ENCODE data around the gene EIF3K.

The EIF3K gene

GRCh38 chr19:38648769-38649304, 29.8 kb downstream of the EIF3K start (continued):
- no peak for TF ChIP-seq ZBTB26 (tag by site-specific recombination; optimal IDR thresholded peaks at IDR 0.05)
- no peak for TF ChIP-seq ZNF23 (tag by site-specific recombination; IDR thresholded peaks at IDR 0.05; ENCODE audit: borderline replicate concordance)
- TF ChIP-seq ZNF488 (tag by site-specific recombination; IDR thresholded peaks at IDR 0.05): no peak
- TF ChIP-seq ZNF747 (tag by site-specific recombination; IDR thresholded peaks at IDR 0.05): no peak
- peak; percentile 40; the same call in 1 of the 2 replicates for TF ChIP-seq KLF7 (tag by site-specific recombination; IDR thresholded peaks at IDR 0.05; ENCODE audit: borderline replicate concordance)
- peak; percentile 100 for TF ChIP-seq PRDM1 (tag by site-specific recombination; IDR thresholded peaks at IDR 0.05)
- no peak for TF ChIP-seq ZNF626 (tag by site-specific recombination; IDR thresholded peaks at IDR 0.05)
- TF ChIP-seq ZNF704 (tag by site-specific recombination; IDR thresholded peaks at IDR 0.05): no peak
- TF ChIP-seq IKZF3 (tag by site-specific recombination; IDR thresholded peaks at IDR 0.05): peak; percentile 68; the same call in 1 of the 2 replicates
- TF ChIP-seq FEZF1 (tag by site-specific recombination; IDR thresholded peaks at IDR 0.05): no peak
- TF ChIP-seq ZNF571 (tag by site-specific recombination; IDR thresholded peaks at IDR 0.05): no peak
- peak; percentile 97 for TF ChIP-seq ZNF366 (tag by site-specific recombination; conservative IDR thresholded peaks at IDR 0.05)
- 0 out of 2 replicates have a peak, but pooled peaks have one; percentile 22 for TF ChIP-seq ZFP69B (tag by site-specific recombination; IDR thresholded peaks at IDR 0.05)
- TF ChIP-seq ZNF391 (tag by site-specific recombination; IDR thresholded peaks at IDR 0.05; ENCODE audit: borderline replicate concordance, low read depth): no peak; the same call in 1 of the 2 replicates
- no peak for TF ChIP-seq ZNF555 (tag by site-specific recombination; conservative IDR thresholded peaks at IDR 0.05)
- TF ChIP-seq PATZ1 (tag by site-specific recombination; IDR thresholded peaks at IDR 0.05): peak; percentile 74
- no peak for TF ChIP-seq ZNF184 (tag by site-specific recombination; IDR thresholded peaks at IDR 0.05)
- peak; percentile 34; the same call in 1 of the 2 replicates for TF ChIP-seq ZNF10 (tag by site-specific recombination; IDR thresholded peaks at IDR 0.05)
- TF ChIP-seq ZNF670 (tag by site-specific recombination; IDR thresholded peaks at IDR 0.05; ENCODE audit: low read depth): no peak
- TF ChIP-seq ZNF133 (tag by site-specific recombination; IDR thresholded peaks at IDR 0.05): no peak
- TF ChIP-seq ZBTB20 (tag by site-specific recombination; IDR thresholded peaks at IDR 0.05): 0 out of 2 replicates have a peak, but pooled peaks have one; percentile 29
- TF ChIP-seq ZNF354C (tag by site-specific recombination; IDR thresholded peaks at IDR 0.05; ENCODE audit: borderline replicate concordance, low read depth): no peak
- TF ChIP-seq ZNF112 (tag by site-specific recombination; IDR thresholded peaks at IDR 0.05): no peak
- peak; percentile 2; the same call in 1 of the 2 replicates for TF ChIP-seq ZXDB (tag by site-specific recombination; IDR thresholded peaks at IDR 0.05)
- peak; percentile 62; the same call in 1 of the 2 replicates for TF ChIP-seq ZNF223 (tag by site-specific recombination; IDR thresholded peaks at IDR 0.05)
- no peak for TF ChIP-seq ZNF514 (tag by site-specific recombination; IDR thresholded peaks at IDR 0.05)
- TF ChIP-seq PRDM10 (tag by site-specific recombination; IDR thresholded peaks at IDR 0.05): peak; percentile 15; the same call in 1 of the 2 replicates
- peak; percentile 97 for TF ChIP-seq ZNF600 (tag by site-specific recombination; IDR thresholded peaks at IDR 0.05)
- TF ChIP-seq ZBTB21 (tag by site-specific recombination; IDR thresholded peaks at IDR 0.05): peak; percentile 6; the same call in 1 of the 2 replicates
- TF ChIP-seq HOXC10 (CRISPR knock-in tag; IDR thresholded peaks at IDR 0.05): no peak

All from HEK293 (cell line).